22Rv1 (cell line): ENCODE results near the gene PCYT1A.
"Not testable (repeated sequence)": the region's sequence is repeated elsewhere in the genome, so short reads cannot be mapped to it uniquely, and the experiment has no call there.

Experiments
- ZFX ChIP-seq: fragments of 450-650 bp; IDR thresholded peaks from 2 replicates; pipeline ENCODE4 v1.6.1; 2017; ENCODE audit warnings: antibody characterized with exemption, borderline replicate concordance
- TF ChIP-seq, protein P1 (sequence below): fragments of 450-650 bp; IDR thresholded peaks from 2 replicates; pipeline ENCODE4 v1.5.1; 2017; ENCODE audit warnings: mild to moderate bottlenecking

GRCh38 chr3:196209944-196210672, 77.4 kb downstream of the PCYT1A start:
- TF ChIP-seq, protein P1, sequence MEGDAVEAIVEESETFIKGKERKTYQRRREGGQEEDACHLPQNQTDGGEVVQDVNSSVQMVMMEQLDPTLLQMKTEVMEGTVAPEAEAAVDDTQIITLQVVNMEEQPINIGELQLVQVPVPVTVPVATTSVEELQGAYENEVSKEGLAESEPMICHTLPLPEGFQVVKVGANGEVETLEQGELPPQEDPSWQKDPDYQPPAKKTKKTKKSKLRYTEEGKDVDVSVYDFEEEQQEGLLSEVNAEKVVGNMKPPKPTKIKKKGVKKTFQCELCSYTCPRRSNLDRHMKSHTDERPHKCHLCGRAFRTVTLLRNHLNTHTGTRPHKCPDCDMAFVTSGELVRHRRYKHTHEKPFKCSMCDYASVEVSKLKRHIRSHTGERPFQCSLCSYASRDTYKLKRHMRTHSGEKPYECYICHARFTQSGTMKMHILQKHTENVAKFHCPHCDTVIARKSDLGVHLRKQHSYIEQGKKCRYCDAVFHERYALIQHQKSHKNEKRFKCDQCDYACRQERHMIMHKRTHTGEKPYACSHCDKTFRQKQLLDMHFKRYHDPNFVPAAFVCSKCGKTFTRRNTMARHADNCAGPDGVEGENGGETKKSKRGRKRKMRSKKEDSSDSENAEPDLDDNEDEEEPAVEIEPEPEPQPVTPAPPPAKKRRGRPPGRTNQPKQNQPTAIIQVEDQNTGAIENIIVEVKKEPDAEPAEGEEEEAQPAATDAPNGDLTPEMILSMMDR: not testable (repeated sequence)
- TF ChIP-seq ZFX: not testable (repeated sequence)
